NT2/D1 (cell line): Measurements from ENCODE around the gene TTLL11.

Experiments
- DNase-seq: peaks from one replicate; pipeline ENCODE4 v3.0.0-alpha.2; 2011; ENCODE audit warnings: low read depth, low spot score
- H3K27me3 ChIP-seq: 2 replicates; pipeline ENCODE4 v1.6.0; 2011; ENCODE audit warnings: mild to moderate bottlenecking; ENCODE audit not compliant: insufficient read length, insufficient read depth
- H3K36me3 ChIP-seq: 2 replicates; pipeline ENCODE4 v1.6.1; 2011; ENCODE audit warnings: mild to moderate bottlenecking, low read length, mixed read lengths; ENCODE audit not compliant: insufficient read depth, insufficient read length
- H3K4me1 ChIP-seq: 2 replicates; pipeline ENCODE4 v1.5.1; 2011; ENCODE audit not compliant: insufficient read depth, insufficient read length
- H3K4me3 ChIP-seq: 2 replicates; pipeline ENCODE4 v1.5.1; 2011; ENCODE audit warnings: low read depth; ENCODE audit not compliant: insufficient read length
- H3K9ac ChIP-seq: 2 replicates; pipeline ENCODE4 v1.6.0; 2011; ENCODE audit warnings: low read depth; ENCODE audit not compliant: insufficient read length
- H3K9me3 ChIP-seq: 2 replicates; pipeline ENCODE4 v1.5.1; 2011; ENCODE audit warnings: mild to moderate bottlenecking, low read length; ENCODE audit not compliant: insufficient read depth
- SUZ12 ChIP-seq: IDR thresholded peaks from 2 replicates; pipeline ENCODE4 v1.6.1; 2011; ENCODE audit not compliant: insufficient read length, insufficient read depth; ENCODE audit errors: extremely low read depth
- YY1 ChIP-seq: IDR thresholded peaks from 2 replicates; pipeline ENCODE4 v1.6.1; 2011; ENCODE audit not compliant: insufficient read length, insufficient read depth
- ZNF274 ChIP-seq: IDR thresholded peaks from 2 replicates; pipeline ENCODE4 v1.6.1; 2011; ENCODE audit warnings: mild to moderate bottlenecking, low read depth, low read length

Gene TTLL11

DNA sequence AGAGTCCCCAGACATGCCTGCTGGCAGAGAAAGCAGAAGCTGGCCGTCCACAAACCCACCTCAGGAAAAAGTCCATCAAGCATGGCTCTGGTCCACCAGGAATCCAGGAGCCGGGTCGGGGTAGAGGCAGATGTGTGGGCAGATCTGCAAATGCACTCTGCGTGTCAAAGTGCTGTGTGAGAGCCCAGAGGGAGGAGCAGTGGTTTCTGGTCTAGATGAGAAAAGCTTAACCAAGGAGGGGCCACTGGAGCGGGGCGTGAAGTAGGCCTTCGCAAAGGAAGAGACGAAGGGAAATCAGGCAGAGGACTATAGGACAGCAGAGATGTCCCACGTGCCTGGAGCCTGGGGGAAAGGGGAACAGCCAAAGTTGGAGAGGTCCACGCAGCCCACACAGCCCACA is 40.0 kb downstream of the TTLL11 start:
- no peaks in the 10 kb centered on the region for H3K36me3 ChIP-seq
- H3K4me3 ChIP-seq = no peak overlapping the region
- H3K9me3 ChIP-seq = peaks cover 4% of the 10 kb centered on the region; the same call in 1 of the 2 replicates
- no peak for TF ChIP-seq YY1
- no peak for TF ChIP-seq ZNF274
- no peak for TF ChIP-seq SUZ12
- no peak overlapping the region for H3K9ac ChIP-seq
- no peaks in the 10 kb centered on the region for H3K4me1 ChIP-seq
- H3K27me3 ChIP-seq = no peaks in the 10 kb centered on the region
- no peak for DNase-seq

DNA sequence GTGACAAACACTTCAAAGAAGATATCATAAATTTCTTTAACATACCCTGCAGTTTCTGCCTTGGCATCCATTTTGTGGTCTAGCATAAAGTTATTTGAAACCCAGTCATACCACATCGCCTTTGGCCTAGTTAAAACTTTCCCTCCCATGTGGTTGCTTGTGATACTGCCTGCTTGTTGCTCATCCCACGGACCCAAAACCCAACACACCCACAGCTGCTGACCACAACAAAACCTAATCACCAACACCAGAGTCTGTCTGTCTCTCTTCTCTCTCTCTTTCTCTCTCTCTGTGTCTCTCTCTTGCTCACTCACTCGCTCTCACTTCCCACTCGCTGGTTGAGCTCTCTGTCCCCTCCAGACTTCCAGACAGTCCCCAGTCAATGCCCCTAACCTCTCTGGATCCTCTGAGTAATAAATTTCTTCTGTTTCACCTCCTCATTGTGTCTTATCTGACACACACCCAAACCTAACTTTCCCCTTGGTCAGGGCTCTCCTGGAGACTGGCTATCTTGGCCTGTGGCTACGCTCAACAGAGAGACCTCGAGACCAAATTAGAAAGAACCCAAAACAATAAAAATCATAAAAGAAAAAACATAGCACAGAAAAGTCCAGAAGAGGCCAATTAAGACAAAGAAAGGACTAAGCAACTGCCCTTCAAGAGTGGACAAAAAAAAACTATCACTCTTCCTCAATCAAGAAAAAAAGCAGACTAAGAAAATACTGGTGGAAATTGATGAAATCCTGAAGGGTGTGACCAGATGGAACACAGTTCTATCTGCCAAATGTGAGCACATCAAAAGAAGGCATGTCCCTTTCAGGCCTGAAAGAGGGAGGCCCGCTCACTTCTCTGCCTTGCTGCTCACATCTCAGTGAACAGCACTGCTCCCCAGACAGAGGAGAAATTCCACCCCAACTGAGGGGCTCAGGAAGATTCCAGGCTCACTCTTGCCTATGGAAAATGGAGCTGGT is 41.5 kb downstream of the TTLL11 start:
- Histone ChIP-seq H3K4me1 (no peaks in the 10 kb centered on the region), H3K27me3 (no peaks in the 10 kb centered on the region), H3K9ac (no peak overlapping the region), H3K36me3 (no peaks in the 10 kb centered on the region), H3K4me3 (no peak overlapping the region), H3K9me3 (peaks cover 4% of the 10 kb centered on the region; the same call in 1 of the 2 replicates)
- DNase-seq = no peak
- TF ChIP-seq SUZ12 (no peak), ZNF274 (no peak), YY1 (no peak)

DNA sequence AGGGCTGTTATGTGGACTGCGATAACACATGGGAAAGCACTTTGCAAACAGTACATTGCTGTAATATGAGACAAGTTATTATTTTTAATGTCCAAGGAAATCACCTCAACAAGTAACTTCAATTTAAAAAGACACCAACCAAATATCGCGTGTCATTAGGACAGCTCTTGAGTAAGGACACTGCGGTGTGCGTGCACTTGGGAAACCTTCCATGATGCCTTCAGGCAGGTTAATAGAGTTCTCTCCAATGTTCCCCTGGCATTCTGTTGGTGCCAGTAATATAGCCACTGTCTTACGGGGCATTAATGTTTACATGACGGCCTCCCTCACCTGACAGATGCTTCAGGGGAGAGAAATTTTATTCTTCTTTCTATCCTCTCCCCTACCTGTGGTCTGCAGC is 42.9 kb downstream of the TTLL11 start:
- no peak overlapping the region for H3K9ac ChIP-seq
- no peaks in the 10 kb centered on the region for H3K4me1 ChIP-seq
- no peaks in the 10 kb centered on the region for H3K36me3 ChIP-seq
- DNase-seq = no peak
- no peaks in the 10 kb centered on the region for H3K27me3 ChIP-seq
- TF ChIP-seq YY1 (no peak), SUZ12 (no peak), ZNF274 (no peak)
- H3K9me3 ChIP-seq = peaks cover 4% of the 10 kb centered on the region; the same call in 1 of the 2 replicates
- H3K4me3 ChIP-seq = no peak overlapping the region

DNA sequence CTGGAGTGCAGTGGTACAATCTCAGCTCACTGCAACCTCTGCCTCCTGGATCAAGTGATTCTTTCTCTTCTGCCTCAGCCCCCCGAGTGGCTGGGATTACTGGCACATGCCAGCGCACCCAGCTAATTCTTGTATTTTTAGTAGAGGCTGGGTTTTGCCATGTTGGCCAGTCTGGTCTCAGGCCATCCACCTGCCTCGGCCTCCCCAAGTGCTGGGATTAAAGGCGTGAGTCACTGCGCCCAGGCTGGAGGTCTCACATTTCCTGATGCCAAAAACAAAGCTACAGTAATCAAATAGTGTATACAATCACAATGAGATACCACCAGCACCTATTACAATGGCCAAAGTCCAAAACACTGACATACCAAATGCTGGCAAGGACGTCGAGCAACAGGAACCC is 51.1 kb downstream of the TTLL11 start:
- no peak for TF ChIP-seq ZNF274
- TF ChIP-seq SUZ12 = no peak
- no peak for TF ChIP-seq YY1
- H3K4me1 ChIP-seq = no peaks in the 10 kb centered on the region
- H3K27me3 ChIP-seq = no peaks in the 10 kb centered on the region
- H3K36me3 ChIP-seq = no peaks in the 10 kb centered on the region
- no peaks in the 10 kb centered on the region for H3K9me3 ChIP-seq
- no peak overlapping the region for H3K4me3 ChIP-seq
- H3K9ac ChIP-seq = no peak overlapping the region
- DNase-seq = no peak

DNA sequence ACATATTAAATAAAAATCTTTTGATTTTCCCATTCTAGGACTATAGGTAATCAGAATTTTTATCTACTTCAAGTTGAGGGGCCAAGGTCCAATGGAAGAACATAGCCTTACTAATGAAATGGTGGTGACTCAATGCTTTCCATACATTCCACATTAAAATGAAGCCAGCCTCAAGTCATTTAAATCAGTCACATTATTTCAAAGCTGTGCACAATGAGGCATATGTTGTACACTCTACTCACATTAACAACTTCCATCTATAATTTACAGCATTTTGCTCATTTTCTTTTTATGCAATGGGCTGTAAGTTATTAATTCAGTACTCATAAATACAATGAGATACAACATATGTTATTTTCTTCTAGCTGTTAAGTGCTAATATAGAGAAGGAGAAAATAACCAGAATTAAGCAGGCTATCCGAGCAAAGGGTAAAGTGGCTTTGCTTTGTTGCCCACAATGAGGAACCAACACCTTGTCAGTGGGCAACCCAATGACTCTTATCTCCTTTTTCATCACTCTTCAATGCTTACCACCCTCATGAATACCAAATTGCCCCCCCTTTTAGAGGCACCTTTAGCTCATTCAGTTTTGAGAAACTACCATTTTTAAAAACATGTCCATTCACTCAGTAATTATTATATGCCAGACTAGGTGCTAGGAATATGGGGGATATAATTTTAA is 52.4 kb downstream of the TTLL11 start:
- Histone ChIP-seq H3K36me3 (no peaks in the 10 kb centered on the region), H3K27me3 (no peaks in the 10 kb centered on the region), H3K9me3 (no peaks in the 10 kb centered on the region), H3K9ac (no peak overlapping the region), H3K4me3 (no peak overlapping the region), H3K4me1 (peaks cover 3% of the 10 kb centered on the region)
- DNase-seq = no peak
- no peak for TF ChIP-seq ZNF274

DNA sequence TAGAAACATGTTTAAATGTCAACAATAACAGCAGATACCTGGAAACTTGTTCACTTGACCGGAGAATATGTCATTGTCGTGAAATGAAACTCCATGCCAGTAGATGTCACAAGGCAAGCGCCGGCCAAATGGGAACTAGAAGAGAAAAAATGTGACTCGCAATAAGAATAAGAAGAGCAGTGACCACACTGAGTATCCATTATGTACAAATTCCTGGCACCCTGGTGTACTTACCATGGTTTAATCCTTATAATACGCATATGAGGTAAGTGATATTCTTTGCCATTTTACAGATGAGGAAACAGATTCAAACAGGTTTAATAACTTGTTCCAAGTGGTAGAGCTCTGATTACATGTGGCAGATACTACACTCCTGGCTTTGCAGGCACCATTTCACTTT is 53.9 kb downstream of the TTLL11 start:
- H3K4me1 ChIP-seq = peaks cover 12% of the 10 kb centered on the region
- no peak for DNase-seq

DNA sequence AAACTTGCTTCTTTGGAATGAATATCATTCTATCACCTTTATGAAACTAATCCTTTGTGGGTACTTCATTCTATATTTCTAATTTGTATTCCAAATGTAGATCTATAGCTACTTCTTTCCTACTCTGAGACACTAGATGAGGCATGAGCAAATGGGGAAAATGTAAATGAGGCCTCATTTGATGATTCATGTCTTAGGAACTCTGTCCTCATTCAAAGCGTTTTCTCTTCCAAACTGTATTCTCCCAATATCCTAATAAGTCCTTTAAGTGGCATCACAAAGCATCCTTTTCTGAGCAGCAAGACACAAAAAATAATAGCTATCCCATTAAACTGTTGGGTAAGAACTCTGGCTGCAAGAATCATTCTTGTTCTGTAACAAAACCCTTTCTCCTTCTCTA is 56.1 kb downstream of the TTLL11 start:
- DNase-seq = no peak
- Histone ChIP-seq H3K9ac (no peak overlapping the region), H3K9me3 (no peaks in the 10 kb centered on the region), H3K4me1 (peaks cover 15% of the 10 kb centered on the region), H3K4me3 (no peak overlapping the region), H3K36me3 (no peaks in the 10 kb centered on the region), H3K27me3 (no peaks in the 10 kb centered on the region)
- no peak for TF ChIP-seq YY1
- TF ChIP-seq SUZ12 = no peak
- no peak for TF ChIP-seq ZNF274

More for the DNA sequence above, 53.9 kb downstream of the TTLL11 start:
- Histone ChIP-seq H3K36me3 (no peaks in the 10 kb centered on the region), H3K9me3 (no peaks in the 10 kb centered on the region), H3K27me3 (no peaks in the 10 kb centered on the region), H3K4me3 (no peak overlapping the region), H3K9ac (no peak overlapping the region)
- TF ChIP-seq SUZ12 (no peak), YY1 (no peak), ZNF274 (no peak)
